ENCODE measurements around the gene GK2. TPM values are rescaled to one million over a fixed set of nuclear protein-coding genes. Genes with fewer than 3 reads are reported as not detected.

The GK2 gene
- total and polyA plus RNA-seq, 2 of the 4 experiments (the other 2 are of a cell fraction) = not detected

DNA sequence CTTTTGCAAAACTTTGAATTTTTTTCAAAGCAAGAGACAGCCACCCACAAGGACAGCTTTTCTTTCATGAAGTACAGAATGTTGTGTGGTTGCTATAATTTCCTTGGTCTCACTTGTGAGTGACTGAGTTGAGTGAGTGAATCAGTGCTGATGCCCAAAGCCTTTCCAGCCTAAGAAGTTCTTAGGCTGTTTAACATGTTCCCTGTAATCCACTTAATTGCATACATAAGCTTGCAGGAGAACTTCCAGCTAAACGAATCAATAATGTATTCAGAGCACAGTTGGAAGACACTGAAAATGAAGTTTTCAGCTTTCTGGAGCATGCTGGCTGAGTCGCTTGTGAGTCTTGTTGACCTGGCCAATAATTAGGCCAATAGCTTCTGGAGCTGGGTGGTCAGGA lies 42.0 kb upstream of the GK2 start:
- no peak overlapping the region for H3K18ac ChIP-seq (ENCODE audit: low read depth, low read length)
- H2AK5ac ChIP-seq (ENCODE audit: low read depth, low read length) = no peak overlapping the region
- no peak overlapping the region for H2AFZ ChIP-seq (replicated peaks; ENCODE audit: low read length, poor library complexity)
- dilution Hi-C loops (cut with HindIII; ENCODE audit: low sequenced_read_pairs, unreplicated experiment) = no loop called here
- TF ChIP-seq MAZ (IDR thresholded peaks at IDR 0.05; ENCODE audit: borderline replicate concordance, low read depth, low read length) = no peak
- no peak for TF ChIP-seq CHD1 (IDR thresholded peaks at IDR 0.05; ENCODE audit: low read depth, low read length)
- no peak for TF ChIP-seq RFX5 (IDR thresholded peaks at IDR 0.05; ENCODE audit: low read depth, low read length)
- TF ChIP-seq SMC3 (IDR thresholded peaks at IDR 0.05; ENCODE audit: low read depth, low read length) = no peak
- TF ChIP-seq MXI1 (IDR thresholded peaks at IDR 0.05; ENCODE audit: borderline replicate concordance, low read depth, low read length) = no peak
- TF ChIP-seq FOS (IDR thresholded peaks at IDR 0.05; ENCODE audit: low read depth, low read length) = no peak
- no peak for TF ChIP-seq NFE2L2 (IDR thresholded peaks at IDR 0.05; ENCODE audit: low read depth, low read length)
- TF ChIP-seq RAD21 (IDR thresholded peaks at IDR 0.05; ENCODE audit: low read length) = no peak
- TF ChIP-seq POLR2A (IDR thresholded peaks at IDR 0.05; ENCODE audit: low read depth, low read length) = no peak
- TF ChIP-seq, protein P1, sequence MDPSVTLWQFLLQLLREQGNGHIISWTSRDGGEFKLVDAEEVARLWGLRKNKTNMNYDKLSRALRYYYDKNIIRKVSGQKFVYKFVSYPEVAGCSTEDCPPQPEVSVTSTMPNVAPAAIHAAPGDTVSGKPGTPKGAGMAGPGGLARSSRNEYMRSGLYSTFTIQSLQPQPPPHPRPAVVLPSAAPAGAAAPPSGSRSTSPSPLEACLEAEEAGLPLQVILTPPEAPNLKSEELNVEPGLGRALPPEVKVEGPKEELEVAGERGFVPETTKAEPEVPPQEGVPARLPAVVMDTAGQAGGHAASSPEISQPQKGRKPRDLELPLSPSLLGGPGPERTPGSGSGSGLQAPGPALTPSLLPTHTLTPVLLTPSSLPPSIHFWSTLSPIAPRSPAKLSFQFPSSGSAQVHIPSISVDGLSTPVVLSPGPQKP (IDR thresholded peaks at IDR 0.05; ENCODE audit: borderline replicate concordance, low read depth, low read length) = no peak
- no peak for TF ChIP-seq CEBPB (IDR thresholded peaks at IDR 0.05; ENCODE audit: low read depth, low read length)
- no peak for TF ChIP-seq RCOR1 (IDR thresholded peaks at IDR 0.05; ENCODE audit: insufficient replicate concordance, low read length)
- TF ChIP-seq USF2 (IDR thresholded peaks at IDR 0.05; ENCODE audit: low read depth, low read length) = no peak
- no peak overlapping the region for H2BK15ac ChIP-seq (ENCODE audit: low read depth, low read length)
- in situ Hi-C loops (cut with MboI; ENCODE audit: low sequenced_read_pairs) = no loop called here
- no peaks in the 10 kb centered on the region for H3K9me1 ChIP-seq (ENCODE audit: insufficient read depth, low read length)
- no peak overlapping the region for H2AK9ac ChIP-seq (replicated peaks; ENCODE audit: low read depth, low read length, poor library complexity)
- H4K5ac ChIP-seq (ENCODE audit: low read depth, low read length) = no peak overlapping the region
- no TSS peak for BruUV-seq (replicated peaks)
- H3K4ac ChIP-seq (ENCODE audit: low read depth, low read length) = no peak overlapping the region
- DNase-seq = no peak
- H2BK120ac ChIP-seq (ENCODE audit: low read depth, low read length) = no peak overlapping the region
- H3K79me1 ChIP-seq (ENCODE audit: low read depth in 1 of 2, low read length in 2 of 2) = no peaks in the 10 kb centered on the region
- WGBS, 2 experiments (ENCODE audit: extremely low coverage in 2 of 2, insufficient read length in 1 of 2) = 60% methylated on average over 1 of the region's 2 CpGs; no CpG with 5 or more reads in 1 of the 2 experiments
- no peak overlapping the region for H3K14ac ChIP-seq (replicated peaks; ENCODE audit: low read depth, low read length)
- POLR2A ChIA-PET (ENCODE audit: unreplicated experiment) = no interaction called here
- H3K4me3 ChIP-seq (ENCODE audit: insufficient read depth, low read depth, low read length) = no peak overlapping the region
- H3K9me3 ChIP-seq (ENCODE audit: control insufficient read depth, insufficient read depth, low read length) = no peaks in the 10 kb centered on the region
- CTCF ChIA-PET = interaction anchor here (0.6 kb wide), 1 partner anchor 20 kb away, joined by 3 read pairs; no protein-coding TSS in a partner anchor
- intact Hi-C loops (cut with micrococcal nuclease) = no loop called here
- no peak overlapping the region for H3K56ac ChIP-seq (ENCODE audit: extremely low read depth, insufficient read depth, low read length)
- no peaks in the 10 kb centered on the region for H3K27me3 ChIP-seq (ENCODE audit: control insufficient read depth, insufficient read depth, low read length)
- H3K4me2 ChIP-seq (ENCODE audit: low read depth, low read length) = no peak overlapping the region
- no peaks in the 10 kb centered on the region for H4K20me1 ChIP-seq (ENCODE audit: insufficient read depth, low read length)
- no peak overlapping the region for H2BK20ac ChIP-seq (ENCODE audit: low read depth, low read length)
- H3K4me1 ChIP-seq (ENCODE audit: control insufficient read depth, insufficient read depth, low read length) = no peaks in the 10 kb centered on the region
- no peak overlapping the region for H3K27ac ChIP-seq (ENCODE audit: insufficient read depth, low read length)
- H3K36me3 ChIP-seq (ENCODE audit: control insufficient read depth, insufficient read depth, low read length) = no peaks in the 10 kb centered on the region
- no peak overlapping the region for H3K9ac ChIP-seq (ENCODE audit: low read depth, low read length)
- ATAC-seq (ENCODE audit: low read depth) = no peak
- H4K8ac ChIP-seq (ENCODE audit: low read depth in 2 of 2, low read length in 2 of 2) = no peak overlapping the region
- no peak overlapping the region for H2BK5ac ChIP-seq (ENCODE audit: low read depth, low read length, poor library complexity, severe bottlenecking)
- no peak overlapping the region for H4K91ac ChIP-seq (ENCODE audit: insufficient read depth, low read depth, low read length)
- no peak overlapping the region for H3K23ac ChIP-seq (ENCODE audit: low read depth, low read length)
